ENCODE measurements around the gene ICAM5. TPM values are rescaled to one million over a fixed set of nuclear protein-coding genes. Genes with fewer than 3 reads are reported as not detected.

ICAM5 gene
- total RNA-seq, 1 experiment from 2014 or later, result 2.0 TPM

GRCh38 chr19:10259162-10259905 lies 30.4 kb upstream of the ICAM5 start:
- TF ChIP-seq CTCF (conservative IDR thresholded peaks at IDR 0.05; ENCODE audit: low read depth, low read length) (peak; percentile 88), EZH2phosphoT487 (IDR thresholded peaks at IDR 0.05; ENCODE audit: borderline replicate concordance, low read length) (no peak)
- intact Hi-C loops (cut with micrococcal nuclease), result loop anchor here (2.0 kb wide), 1 partner anchor 129 kb away; no protein-coding TSS in a partner anchor
- BruUV-seq (replicated peaks), result no TSS peak
- Histone ChIP-seq H3K4me1 (ENCODE audit: insufficient read depth, low read length) (peaks cover 11% of the 10 kb centered on the region), H3K27me3 (ENCODE audit: low read length) (no peaks in the 10 kb centered on the region), H4K20me1 (ENCODE audit: low read length) (no peaks in the 10 kb centered on the region), H3K36me3 (ENCODE audit: low read depth, low read length) (peaks cover 33% of the 10 kb centered on the region), H3F3A (ENCODE audit: low read length, unreplicated experiment) (peaks cover 4% of the 10 kb centered on the region), H3K4me2 (ENCODE audit: low read length) (no peak overlapping the region), H3K9me2 (replicated peaks; ENCODE audit: low read length) (no peaks in the 10 kb centered on the region), H3K9ac (ENCODE audit: low read length) (no peak overlapping the region), H3K4me3 (ENCODE audit: low read length) (no peak overlapping the region), H3K79me2 (ENCODE audit: low read length) (peaks cover 3% of the 10 kb centered on the region), H2AFZ (ENCODE audit: low read length) (no peak overlapping the region), H3K9me3 (ENCODE audit: low read length) (no peaks in the 10 kb centered on the region), H3K27ac (ENCODE audit: low read length) (0 out of 2 replicates have a peak overlapping the region, but pooled peaks have one; percentile 5)
- ChIA-PET CTCF (interaction anchor here (0.6 to 1.5 kb wide), 15 partner anchors 9 to 321 kb away, joined by 3 to 12 read pairs (median 4); partner anchors contain the start of genes PPAN and TYK2), POLR2A (ENCODE audit: unreplicated experiment) (interaction anchor here (0.6 kb wide), 1 partner anchor 65 kb away, joined by 5 read pairs; no protein-coding TSS in a partner anchor)
- ATAC-seq (peak; percentile 63), DNase-seq (peak; percentile 89)

- Histone ChIP-seq H3F3A (ENCODE audit: low read length, unreplicated experiment) (peaks cover 4% of the 10 kb centered on the region), H3K4me1 (ENCODE audit: insufficient read depth, low read length) (peaks cover 11% of the 10 kb centered on the region), H3K27ac (ENCODE audit: low read length) (0 out of 2 replicates have a peak overlapping the region, but pooled peaks have one; percentile 5), H3K9me2 (replicated peaks; ENCODE audit: low read length) (no peaks in the 10 kb centered on the region), H4K20me1 (ENCODE audit: low read length) (no peaks in the 10 kb centered on the region), H3K4me2 (ENCODE audit: low read length) (no peak overlapping the region), H3K4me3 (ENCODE audit: low read length) (no peak overlapping the region), H3K36me3 (ENCODE audit: low read depth, low read length) (peaks cover 27% of the 10 kb centered on the region), H2AFZ (ENCODE audit: low read length) (no peak overlapping the region), H3K9ac (ENCODE audit: low read length) (no peak overlapping the region), H3K27me3 (ENCODE audit: low read length) (no peaks in the 10 kb centered on the region), H3K9me3 (ENCODE audit: low read length) (no peaks in the 10 kb centered on the region), H3K79me2 (ENCODE audit: low read length) (no peaks in the 10 kb centered on the region)
- ATAC-seq, result peak; percentile 65
- TF ChIP-seq EZH2 (IDR thresholded peaks at IDR 0.05; ENCODE audit: low read length, unreplicated experiment) (no peak), CTCF (conservative IDR thresholded peaks at IDR 0.05; ENCODE audit: low read depth, low read length) (no peak), EZH2phosphoT487 (IDR thresholded peaks at IDR 0.05; ENCODE audit: borderline replicate concordance, low read length) (no peak)
- peak; percentile 56 for DNase-seq
- intact Hi-C loops (cut with micrococcal nuclease), result no loop called here
- no TSS peak for BruUV-seq (replicated peaks)
- ChIA-PET CTCF (interaction anchor here (0.7 to 1.2 kb wide), 5 partner anchors 9 to 128 kb away, joined by 3 to 6 read pairs (median 4); partner anchors contain the start of gene ICAM1), POLR2A (ENCODE audit: unreplicated experiment) (no interaction called here)
Observed at GRCh38 chr19:10260141-10260584, 29.6 kb upstream of the ICAM5 start.

DNA sequence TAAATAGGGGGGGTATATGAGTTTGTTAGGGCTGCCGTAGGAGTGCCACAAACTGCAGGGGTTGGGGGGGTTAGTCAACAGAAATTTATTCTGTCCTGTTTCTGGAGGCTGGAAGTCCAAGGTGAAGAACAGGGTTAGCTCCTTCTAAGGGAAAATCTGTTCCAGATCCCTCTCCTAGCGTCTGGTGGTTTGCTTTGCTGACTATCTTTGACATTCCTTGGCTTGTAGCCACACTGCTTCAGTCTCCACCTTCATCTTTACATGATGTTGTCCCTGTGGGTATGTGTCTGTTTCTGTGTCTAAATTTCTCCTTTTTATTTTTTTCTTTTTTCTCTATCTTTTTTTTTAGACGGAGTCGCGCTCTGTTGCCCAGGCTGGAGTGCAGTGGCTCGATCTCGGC lies 27.0 kb upstream of the ICAM5 start:
- no peaks in the 10 kb centered on the region for H3K79me2 ChIP-seq (ENCODE audit: low read length)
- intact Hi-C loops (cut with micrococcal nuclease), result no loop called here
- BruUV-seq (replicated peaks), result no TSS peak
- no peak for TF ChIP-seq EZH2 (IDR thresholded peaks at IDR 0.05; ENCODE audit: low read length, unreplicated experiment)
- TF ChIP-seq CTCF (conservative IDR thresholded peaks at IDR 0.05; ENCODE audit: low read depth, low read length), result no peak
- no peak for TF ChIP-seq EZH2phosphoT487 (IDR thresholded peaks at IDR 0.05; ENCODE audit: borderline replicate concordance, low read length)
- DNase-seq (peak; percentile 32), ATAC-seq (no peak)
- no peak overlapping the region for H3K27ac ChIP-seq (ENCODE audit: low read length)
- no peak overlapping the region for H3K9ac ChIP-seq (ENCODE audit: low read length)
- ChIA-PET POLR2A (ENCODE audit: unreplicated experiment) (interaction anchor here (0.6 kb wide), 1 partner anchor 162 kb away, joined by 3 read pairs; no protein-coding TSS in a partner anchor), CTCF (interaction anchor here (0.5 kb wide), 1 partner anchor 128 kb away, joined by 5 read pairs; no protein-coding TSS in a partner anchor)
- no peaks in the 10 kb centered on the region for H4K20me1 ChIP-seq (ENCODE audit: low read length)
- H3K4me1 ChIP-seq (ENCODE audit: insufficient read depth, low read length), result peaks cover 11% of the 10 kb centered on the region
- H3K27me3 ChIP-seq (ENCODE audit: low read length), result no peaks in the 10 kb centered on the region
- peaks cover 4% of the 10 kb centered on the region for H3F3A ChIP-seq (ENCODE audit: low read length, unreplicated experiment)
- peaks cover 13% of the 10 kb centered on the region for H3K36me3 ChIP-seq (ENCODE audit: low read depth, low read length)
- no peak overlapping the region for H3K4me2 ChIP-seq (ENCODE audit: low read length)
- H3K9me3 ChIP-seq (ENCODE audit: low read length), result no peaks in the 10 kb centered on the region
- H3K4me3 ChIP-seq (ENCODE audit: low read length), result no peak overlapping the region
- no peak overlapping the region for H2AFZ ChIP-seq (ENCODE audit: low read length)
- no peaks in the 10 kb centered on the region for H3K9me2 ChIP-seq (replicated peaks; ENCODE audit: low read length)

All from PC-3 (cell line).